Activated CD4-positive, alpha-beta T cell treated with anti-CD3 and anti-CD28 coated beads, Interleukin-2, Interleukin-6, amounts not matched to agents 100 ng/mL and 50 ng/mL, durations not matched to agents 16 hours and 8 hours (primary cell): ENCODE results near the gene SPINT1.

Experiments
- DNase-seq: peaks from one replicate; pipeline ENCODE4 v3.0.0-alpha.2; 2020

The SPINT1 gene

GRCh38 chr15:40893733-40894680, 50.2 kb downstream of the SPINT1 start, which contains the start of gene VPS18:
Gene VPS18 (plus strand): TSS chr15:40894450. CDS start chr15:40894769, 319 bp downstream.
- DNase-seq = peak; percentile 99

GRCh38 chr15:40894681-40895448, 51.0 kb downstream of the SPINT1 start:
- DNase-seq = peak; percentile 69

- no peak for DNase-seq
Observed at GRCh38 chr15:40899536-40900207, 55.8 kb downstream of the SPINT1 start.

GRCh38 chr15:40900256-40901052, 56.6 kb downstream of the SPINT1 start:
- DNase-seq = no peak

- no peak for DNase-seq
Observed at GRCh38 chr15:40901053-40901443, 57.2 kb downstream of the SPINT1 start.

GRCh38 chr15:40902605-40903561, 59.0 kb downstream of the SPINT1 start:
- peak; percentile 41 for DNase-seq

GRCh38 chr15:40904552-40905201, 60.8 kb downstream of the SPINT1 start:
- no peak for DNase-seq

- peak; percentile 84 for DNase-seq
Observed at GRCh38 chr15:40906091-40906990, 62.5 kb downstream of the SPINT1 start.

- peak; percentile 68 for DNase-seq
Observed at GRCh38 chr15:40906991-40907802, 63.3 kb downstream of the SPINT1 start.
